IMR-90 (cell line): ENCODE data around the gene LRRC75A. TPM values are rescaled to one million over a fixed set of nuclear protein-coding genes. Genes with fewer than 3 reads are reported as not detected.

ENCODE experiments used
- ATAC-seq: fragments of 200-7000 bp; cut with Tn5 transposase; 2 replicates; pipeline ENCODE4 v1.9.1; 2020; ENCODE audit warnings: low read depth, mild to moderate bottlenecking, moderate library complexity
- BruUV-seq: library from RNA; stranded (reverse); fragments of 400-500 nt; replicated peaks from 2 replicates; lab custom pipeline; 2021; lab: Mats Ljungman, UMichigan
- CTCF ChIA-PET: fragments of 300-600 bp; formaldehyde crosslinking; extraction: SDS; loops from one replicate; lab custom pipeline; 2021; ENCODE audit warnings: antibody characterized with exemption; lab: Yijun Ruan, JAX
- POLR2A ChIA-PET: fragments of 300-600 bp; sonication (Branson Sonifier 250); formaldehyde crosslinking; loops from one replicate; lab custom pipeline; 2022; ENCODE audit warnings: antibody characterized with exemption; ENCODE audit not compliant: unreplicated experiment; lab: Charles Lee
- DNase-seq: peaks from one replicate; pipeline ENCODE4 v3.0.0; 2013
- H2AFZ ChIP-seq: replicated peaks from 2 replicates; pipeline ENCODE3; 2013; ENCODE audit warnings: low read length, mild to moderate bottlenecking; ENCODE audit not compliant: poor library complexity
- H2AK5ac ChIP-seq: 2 replicates; pipeline ENCODE4 v1.6.1; 2013; ENCODE audit warnings: low read depth, low read length, inconsistent platforms
- H2AK9ac ChIP-seq: replicated peaks from 2 replicates; pipeline ENCODE3; 2013; ENCODE audit warnings: mild to moderate bottlenecking, low read depth, low read length, moderate library complexity; ENCODE audit not compliant: poor library complexity
- H2BK120ac ChIP-seq: 2 replicates; pipeline ENCODE4 v1.6.1; 2013; ENCODE audit warnings: low read depth, low read length, inconsistent platforms
- H2BK15ac ChIP-seq: 3 replicates; pipeline ENCODE4 v1.6.1; 2013; ENCODE audit warnings: low read depth, low read length, inconsistent platforms
- H2BK20ac ChIP-seq: 2 replicates; pipeline ENCODE4 v1.6.1; 2013; ENCODE audit warnings: low read depth, mild to moderate bottlenecking, inconsistent platforms, low read length, moderate library complexity
- H2BK5ac ChIP-seq: 2 replicates; pipeline ENCODE4 v1.6.1; 2013; ENCODE audit warnings: mild to moderate bottlenecking, low read depth, low read length, inconsistent platforms; ENCODE audit not compliant: poor library complexity, severe bottlenecking
- H3K14ac ChIP-seq: replicated peaks from 2 replicates; pipeline ENCODE4 v1.6.1; 2013; ENCODE audit warnings: low read depth, low read length, inconsistent platforms
- H3K18ac ChIP-seq: 2 replicates; pipeline ENCODE4 v1.6.1; 2013; ENCODE audit warnings: low read depth, low read length, control low read depth
- H3K23ac ChIP-seq: 2 replicates; pipeline ENCODE4 v1.6.1; 2013; ENCODE audit warnings: low read depth, low read length, inconsistent platforms
- H3K27ac ChIP-seq: 2 replicates; pipeline ENCODE4 v1.5.1; 2013; ENCODE audit warnings: mild to moderate bottlenecking, control low read depth, low read length; ENCODE audit not compliant: insufficient read depth
- H3K27me3 ChIP-seq: 2 replicates; pipeline ENCODE4 v1.6.1; 2013; ENCODE audit warnings: low read length; ENCODE audit not compliant: control insufficient read depth, insufficient read depth
- H3K36me3 ChIP-seq: 2 replicates; pipeline ENCODE4 v1.6.1; 2013; ENCODE audit warnings: low read length, mixed read lengths; ENCODE audit not compliant: control insufficient read depth, insufficient read depth
- H3K4ac ChIP-seq: 2 replicates; pipeline ENCODE4 v1.6.1; 2013; ENCODE audit warnings: low read depth, low read length, inconsistent platforms
- H3K4me1 ChIP-seq: 2 replicates; pipeline ENCODE4 v1.6.1; 2013; ENCODE audit warnings: low read length, mixed read lengths; ENCODE audit not compliant: control insufficient read depth, insufficient read depth
- H3K4me2 ChIP-seq: 2 replicates; pipeline ENCODE4 v1.6.1; 2013; ENCODE audit warnings: low read depth, mild to moderate bottlenecking, control low read depth, low read length, moderate library complexity
- H3K4me3 ChIP-seq: 2 replicates; pipeline ENCODE4 v1.5.1; 2013; ENCODE audit warnings: low read depth, mild to moderate bottlenecking, control low read depth, low read length, moderate library complexity; ENCODE audit not compliant: insufficient read depth
- H3K56ac ChIP-seq: 2 replicates; pipeline ENCODE4 v1.6.1; 2013; ENCODE audit warnings: low read length, inconsistent platforms; ENCODE audit not compliant: insufficient read depth; ENCODE audit errors: extremely low read depth
- H3K79me1 ChIP-seq, 2 experiments: 2 replicates each; pipeline ENCODE4 v1.6.1; 2013; ENCODE audit warnings: low read length in 2 of 2, inconsistent platforms in 1 of 2, low read depth in 1 of 2
- H3K9ac ChIP-seq: 2 replicates; pipeline ENCODE4 v1.6.1; 2013; ENCODE audit warnings: low read depth, low read length, control low read depth
- H3K9me1 ChIP-seq: 2 replicates; pipeline ENCODE4 v1.6.1; 2013; ENCODE audit warnings: low read length, inconsistent platforms; ENCODE audit not compliant: insufficient read depth
- H3K9me3 ChIP-seq: 2 replicates; pipeline ENCODE4 v1.6.1; 2013; ENCODE audit warnings: low read length; ENCODE audit not compliant: control insufficient read depth, insufficient read depth
- H4K20me1 ChIP-seq: 2 replicates; pipeline ENCODE4 v1.6.1; 2013; ENCODE audit warnings: low read length, inconsistent platforms; ENCODE audit not compliant: insufficient read depth
- H4K5ac ChIP-seq: 2 replicates; pipeline ENCODE4 v1.6.1; 2013; ENCODE audit warnings: mild to moderate bottlenecking, low read depth, low read length, control low read depth
- H4K8ac ChIP-seq, 2 experiments: 2 replicates each; pipeline ENCODE4 v1.6.1; 2013; ENCODE audit warnings: low read depth in 2 of 2, low read length in 2 of 2, control low read depth in 1 of 2, inconsistent platforms in 1 of 2
- H4K91ac ChIP-seq: 2 replicates; pipeline ENCODE4 v1.6.1; 2013; ENCODE audit warnings: low read depth, low read length, inconsistent platforms; ENCODE audit not compliant: insufficient read depth
- CTCF ChIP-seq: conservative IDR thresholded peaks from 2 replicates; pipeline ENCODE4 v1.5.1; 2012; ENCODE audit warnings: mild to moderate bottlenecking, low read depth, low read length, improper control_type of control experiment
- MAZ ChIP-seq: IDR thresholded peaks from 2 replicates; pipeline ENCODE4 v1.6.1; 2012; ENCODE audit warnings: low read depth, mild to moderate bottlenecking, low read length, improper control_type of control experiment, moderate library complexity, borderline replicate concordance
- NFE2L2 ChIP-seq: fragments of 150-350 bp; IDR thresholded peaks from 2 replicates; pipeline ENCODE4 v1.6.1; 2016; ENCODE audit warnings: low read depth, mild to moderate bottlenecking, low read length
- RAD21 ChIP-seq: IDR thresholded peaks from 2 replicates; pipeline ENCODE4 v1.6.1; 2012; ENCODE audit warnings: low read length, improper control_type of control experiment
- RFX5 ChIP-seq: IDR thresholded peaks from 2 replicates; pipeline ENCODE4 v1.8.0; 2012; ENCODE audit warnings: low read depth, mild to moderate bottlenecking, low read length, moderate library complexity
- SMC3 ChIP-seq: fragments of 150-350 bp; IDR thresholded peaks from 2 replicates; pipeline ENCODE4 v1.6.1; 2016; ENCODE audit warnings: low read depth, mild to moderate bottlenecking, antibody characterized with exemption, low read length, moderate library complexity
- WGBS, 2 experiments: methylation state at CpG; one replicate each; pipeline versions ENCODE4 v1.1.5 to v1.1.7; 2013; ENCODE audit warnings: missing lambda C conversion rate in 2 of 2; ENCODE audit not compliant: insufficient read length in 1 of 2; ENCODE audit errors: extremely low coverage in 2 of 2; 5-methylcytosine and 5-hydroxymethylcytosine counted together
- dilution Hi-C: fragments of 300-500 bp; cut with HindIII; formaldehyde crosslinking; loops from one replicate; pipeline ENCODE4 v1.14.3; 2018; ENCODE audit warnings: low sequenced_read_pairs; ENCODE audit not compliant: unreplicated experiment
- in situ Hi-C: fragments of 300-500 bp; cut with MboI; formaldehyde crosslinking; loops from 3 replicates; pipeline ENCODE4 v1.14.3; 2019; ENCODE audit warnings: low sequenced_read_pairs, inconsistent platforms, mixed read lengths
- intact Hi-C: fragments of 100-400 bp; cut with micrococcal nuclease; formaldehyde crosslinking; loops from 2 replicates; pipeline ENCODE4 v1.10.0; 2022
- polyA plus RNA-seq, 3 experiments: library from polyadenylated mRNA; depleted of rRNA; stranded (reverse); fragments of >200 nt; gene quantifications; 2 replicates each; pipeline ENCODE4 v1.2.3, GENCODE V29; 2012; ENCODE audit warnings: low replicate concordance in 1 of 3
- total RNA-seq: library from RNA; depleted of rRNA; stranded (reverse); fragments of >200 nt; gene quantifications from 2 replicates; pipeline ENCODE4 v1.2.3, GENCODE V29; 2012

The LRRC75A gene
- total and polyA plus RNA-seq, 2 of the 4 experiments (the other 2 are of a cell fraction), result 0.72 to 1.0 TPM

- TF ChIP-seq MAZ (no peak), RFX5 (no peak)
Measured at GRCh38 chr17:16464303-16465051, 27.5 kb downstream of the LRRC75A start (continued).

GRCh38 chr17:16463358-16464302, 28.4 kb downstream of the LRRC75A start:
- no peak overlapping the region for H3K9ac ChIP-seq
- peak overlapping the region; percentile 33 for H2AK9ac ChIP-seq
- H2BK5ac ChIP-seq, result no peak overlapping the region
- H2BK15ac ChIP-seq, result no peak overlapping the region
- peak overlapping the region; percentile 51; the same call in 1 of the 2 replicates for H2AK5ac ChIP-seq
- no peak overlapping the region for H4K91ac ChIP-seq
- H3K56ac ChIP-seq, result no peak overlapping the region; the same call in 1 of the 2 replicates
- no peak overlapping the region for H2BK20ac ChIP-seq
- H4K5ac ChIP-seq, result no peak overlapping the region
- WGBS, 2 experiments, result 12% methylated on average over 3 of the region's 13 CpGs; no CpG with 5 or more reads in 1 of the 2 experiments
- H3K27me3 ChIP-seq, result no peaks in the 10 kb centered on the region
- dilution Hi-C loops (no loop called here), intact Hi-C loops (no loop called here), in situ Hi-C loops (no loop called here)
- H3K9me1 ChIP-seq, result peaks cover 10% of the 10 kb centered on the region; the same call in 1 of the 2 replicates
- H3K4me1 ChIP-seq, result peaks cover 14% of the 10 kb centered on the region
- peak overlapping the region; percentile 12; the same call in 1 of the 2 replicates for H3K18ac ChIP-seq
- H3K14ac ChIP-seq, result no peak overlapping the region
- no peak overlapping the region for H3K4me2 ChIP-seq
- peak; percentile 96 for ATAC-seq
- BruUV-seq, result no TSS peak
- peak overlapping the region; percentile 16 for H2AFZ ChIP-seq
- no peak overlapping the region for H3K23ac ChIP-seq
- no peaks in the 10 kb centered on the region; a peak in 1 of 4 replicates for H3K79me1 ChIP-seq
- TF ChIP-seq CTCF, result peak; percentile 42
- no peak for TF ChIP-seq RFX5
- TF ChIP-seq SMC3, result peak; percentile 41; the same call in 1 of the 2 replicates
- peak; percentile 40 for TF ChIP-seq RAD21
- TF ChIP-seq NFE2L2, result no peak
- TF ChIP-seq MAZ, result no peak
- H3K27ac ChIP-seq, result peak overlapping the region; percentile 52; the same call in 1 of the 2 replicates
- H3K4ac ChIP-seq, result no peak overlapping the region; the same call in 1 of the 2 replicates
- CTCF ChIA-PET, result interaction anchor here (1.1 to 1.4 kb wide), 4 partner anchors 10 to 57 kb away, joined by 3 to 8 read pairs (median 4); no protein-coding TSS in a partner anchor
- peaks cover 3% of the 10 kb centered on the region for H4K20me1 ChIP-seq
- POLR2A ChIA-PET, result interaction anchor here (0.8 kb wide), 1 partner anchor 8 kb away, joined by 3 read pairs; no protein-coding TSS in a partner anchor
- no peaks in the 10 kb centered on the region; the same call in 1 of the 2 replicates for H3K36me3 ChIP-seq
- DNase-seq, result peak; percentile 59
- no peak overlapping the region for H3K4me3 ChIP-seq
- no peak overlapping the region for H2BK120ac ChIP-seq
- no peak overlapping the region for H4K8ac ChIP-seq
- H3K9me3 ChIP-seq, result no peaks in the 10 kb centered on the region
